Right lobe of liver (tissue), 4 donors: ENCODE results near the gene ATP5IF1.

Experiments
- POLR2A ChIP-seq: fragments of 450-650 bp; IDR thresholded peaks from one replicate; pipeline ENCODE4 v1.6.1; 2017; ENCODE audit warnings: antibody characterized with exemption, mild to moderate bottlenecking
- TF ChIP-seq, protein P1 (sequence below), 4 donors: fragments of 200-600 bp in 3 of 4; fragments of 450-650 bp in 1 of 4; IDR thresholded peaks; one replicate each; pipeline versions ENCODE4 v1.5.1 to v1.8.0; 2016 to 2022; ENCODE audit warnings: antibody characterized with exemption in 4 of 4, mild to moderate bottlenecking in 2 of 4
- donor health status: DM: no; HTN: no; CAD: no.
- donor health status: DM: no; HTN: no; CAD: no.
- donor health status: DM: no; HTN: yes; CAD: no.

DNA sequence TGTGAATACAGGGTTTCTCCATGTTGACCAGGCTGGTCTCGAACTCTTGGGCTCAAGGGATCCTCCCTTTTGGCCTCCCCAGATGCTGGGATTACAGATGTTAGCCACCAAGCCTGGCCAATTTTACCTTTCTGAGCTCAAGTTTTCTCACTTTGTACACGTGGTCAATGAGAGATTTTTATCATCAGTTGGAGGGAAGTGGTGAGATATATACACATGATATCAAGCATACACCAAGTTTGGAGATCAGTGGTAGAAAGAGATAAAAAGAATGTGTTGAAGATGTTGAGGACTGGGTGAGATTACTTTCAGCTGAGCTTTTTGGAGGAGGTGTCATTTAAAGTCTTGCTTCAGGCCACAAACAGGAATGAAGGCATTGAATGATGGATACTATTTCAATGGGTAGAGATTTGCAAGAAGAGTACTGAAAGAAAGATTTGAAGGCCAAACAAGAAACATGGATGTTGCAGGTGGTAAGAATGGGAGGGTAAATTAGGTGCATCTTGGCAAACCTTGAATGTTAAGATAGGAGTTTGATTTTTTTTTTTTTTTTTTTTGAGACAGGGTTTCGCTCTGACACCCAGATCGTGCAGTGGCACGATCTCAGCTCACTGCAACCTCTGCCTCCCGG lies 20.4 kb downstream of the ATP5IF1 start:
- TF ChIP-seq, protein P1, sequence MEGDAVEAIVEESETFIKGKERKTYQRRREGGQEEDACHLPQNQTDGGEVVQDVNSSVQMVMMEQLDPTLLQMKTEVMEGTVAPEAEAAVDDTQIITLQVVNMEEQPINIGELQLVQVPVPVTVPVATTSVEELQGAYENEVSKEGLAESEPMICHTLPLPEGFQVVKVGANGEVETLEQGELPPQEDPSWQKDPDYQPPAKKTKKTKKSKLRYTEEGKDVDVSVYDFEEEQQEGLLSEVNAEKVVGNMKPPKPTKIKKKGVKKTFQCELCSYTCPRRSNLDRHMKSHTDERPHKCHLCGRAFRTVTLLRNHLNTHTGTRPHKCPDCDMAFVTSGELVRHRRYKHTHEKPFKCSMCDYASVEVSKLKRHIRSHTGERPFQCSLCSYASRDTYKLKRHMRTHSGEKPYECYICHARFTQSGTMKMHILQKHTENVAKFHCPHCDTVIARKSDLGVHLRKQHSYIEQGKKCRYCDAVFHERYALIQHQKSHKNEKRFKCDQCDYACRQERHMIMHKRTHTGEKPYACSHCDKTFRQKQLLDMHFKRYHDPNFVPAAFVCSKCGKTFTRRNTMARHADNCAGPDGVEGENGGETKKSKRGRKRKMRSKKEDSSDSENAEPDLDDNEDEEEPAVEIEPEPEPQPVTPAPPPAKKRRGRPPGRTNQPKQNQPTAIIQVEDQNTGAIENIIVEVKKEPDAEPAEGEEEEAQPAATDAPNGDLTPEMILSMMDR (IDR thresholded peaks at IDR 0.05), result no peak
- TF ChIP-seq POLR2A, result no peak
